Measurements from ENCODE around the gene HOXD13. TPM values are rescaled to one million over a fixed set of nuclear protein-coding genes. Genes with fewer than 3 reads are reported as not detected.

HOXD13 gene
- total RNA-seq, 1 donor from 2014 or later: not detected

GRCh38 chr2:176126929-176127773 is 34.6 kb downstream of the HOXD13 start:
- DNase-seq (ENCODE audit: low spot score): peak; percentile 24
- no peak overlapping the region for H3K4me3 Mint-ChIP-seq
- no peaks in the 10 kb centered on the region for H3K36me3 Mint-ChIP-seq (ENCODE audit: low read depth)
- intact Hi-C loops (cut with micrococcal nuclease): loop anchor here (1.0 to 5.0 kb wide), 6 partner anchors 328 to 1020 kb away; no protein-coding TSS in a partner anchor
- H3K9me3 Mint-ChIP-seq: no peaks in the 10 kb centered on the region
- H3K4me1 Mint-ChIP-seq (ENCODE audit: low read depth): peaks cover 31% of the 10 kb centered on the region
- H3K27me3 Mint-ChIP-seq (ENCODE audit: insufficient read depth): peaks cover 76% of the 10 kb centered on the region
- H3K27ac Mint-ChIP-seq: peak overlapping the region; percentile 23

GRCh38 chr2:176127774-176128072 is 35.2 kb downstream of the HOXD13 start:
- Mint-ChIP-seq H3K9me3 (no peaks in the 10 kb centered on the region), H3K4me1 (ENCODE audit: low read depth) (peaks cover 35% of the 10 kb centered on the region), H3K4me3 (no peak overlapping the region), H3K27me3 (ENCODE audit: insufficient read depth) (peaks cover 78% of the 10 kb centered on the region), H3K36me3 (ENCODE audit: low read depth) (no peaks in the 10 kb centered on the region), H3K27ac (peak overlapping the region; percentile 75)
- intact Hi-C loops (cut with micrococcal nuclease): loop anchor here (1.0 to 5.0 kb wide), 6 partner anchors 328 to 1020 kb away; no protein-coding TSS in a partner anchor
- DNase-seq (ENCODE audit: low spot score): no peak

- Mint-ChIP-seq H3K27me3 (ENCODE audit: insufficient read depth) (peaks cover 81% of the 10 kb centered on the region), H3K27ac (peak overlapping the region; percentile 75), H3K36me3 (ENCODE audit: low read depth) (no peaks in the 10 kb centered on the region), H3K4me3 (no peak overlapping the region), H3K4me1 (ENCODE audit: low read depth) (peaks cover 35% of the 10 kb centered on the region), H3K9me3 (no peaks in the 10 kb centered on the region)
- DNase-seq (ENCODE audit: low spot score): no peak
- intact Hi-C loops (cut with micrococcal nuclease): loop anchor here (5.0 kb wide), 1 partner anchor 424 kb away; no protein-coding TSS in a partner anchor
Measured at GRCh38 chr2:176128172-176128981, 35.9 kb downstream of the HOXD13 start.

- H3K36me3 Mint-ChIP-seq (ENCODE audit: low read depth): no peaks in the 10 kb centered on the region
- H3K4me1 Mint-ChIP-seq (ENCODE audit: low read depth): peaks cover 30% of the 10 kb centered on the region
- H3K9me3 Mint-ChIP-seq: no peaks in the 10 kb centered on the region
- H3K27ac Mint-ChIP-seq: peak within 1 kb of the TSS; percentile 75
- DNase-seq (ENCODE audit: low spot score): no peak
- intact Hi-C loops (cut with micrococcal nuclease): loop anchor here (5.0 kb wide), 1 partner anchor 423 kb away; no protein-coding TSS in a partner anchor
- no peak within 1 kb of the TSS for H3K4me3 Mint-ChIP-seq
- peaks cover 81% of the 10 kb centered on the region for H3K27me3 Mint-ChIP-seq (ENCODE audit: insufficient read depth)
Measured at GRCh38 chr2:176128982-176129796, 36.7 kb downstream of the HOXD13 start, which contains the start of gene HOXD8. HOXD8 (plus strand) TSS chr2:176129705; CDS start chr2:176130367, 662 bp downstream.

GRCh38 chr2:176129813-176130146 is 37.3 kb downstream of the HOXD13 start:
- Mint-ChIP-seq H3K36me3 (ENCODE audit: low read depth) (no peaks in the 10 kb centered on the region), H3K4me1 (ENCODE audit: low read depth) (peaks cover 30% of the 10 kb centered on the region), H3K27me3 (ENCODE audit: insufficient read depth) (peaks cover 81% of the 10 kb centered on the region), H3K4me3 (no peak overlapping the region), H3K27ac (no peak overlapping the region), H3K9me3 (no peaks in the 10 kb centered on the region)
- intact Hi-C loops (cut with micrococcal nuclease): loop anchor here (1.0 to 5.0 kb wide), 5 partner anchors 7 to 423 kb away; partner anchors contain the start of gene HOXD9
- no peak for DNase-seq (ENCODE audit: low spot score)

GRCh38 chr2:176130147-176130956 is 37.8 kb downstream of the HOXD13 start:
- no peak for DNase-seq (ENCODE audit: low spot score)
- H3K4me3 Mint-ChIP-seq: no peak overlapping the region
- peak overlapping the region; percentile 74 for H3K27ac Mint-ChIP-seq

GRCh38 chr2:176130957-176131847 is 38.7 kb downstream of the HOXD13 start:
- Mint-ChIP-seq H3K4me1 (ENCODE audit: low read depth) (peaks cover 30% of the 10 kb centered on the region), H3K36me3 (ENCODE audit: low read depth) (peaks cover 2% of the 10 kb centered on the region), H3K9me3 (no peaks in the 10 kb centered on the region), H3K27me3 (ENCODE audit: insufficient read depth) (peaks cover 81% of the 10 kb centered on the region), H3K27ac (peak overlapping the region; percentile 74), H3K4me3 (no peak overlapping the region)
- no peak for DNase-seq (ENCODE audit: low spot score)
- intact Hi-C loops (cut with micrococcal nuclease): loop anchor here (1.0 to 5.0 kb wide), 4 partner anchors 9 to 52 kb away; partner anchors contain the start of gene HOXD9

More at GRCh38 chr2:176130147-176130956, 37.8 kb downstream of the HOXD13 start:
- Mint-ChIP-seq H3K4me1 (ENCODE audit: low read depth) (peaks cover 30% of the 10 kb centered on the region), H3K27me3 (ENCODE audit: insufficient read depth) (peaks cover 81% of the 10 kb centered on the region), H3K9me3 (no peaks in the 10 kb centered on the region), H3K36me3 (ENCODE audit: low read depth) (no peaks in the 10 kb centered on the region)
- intact Hi-C loops (cut with micrococcal nuclease): loop anchor here (1.0 to 5.0 kb wide), 4 partner anchors 8 to 52 kb away; partner anchors contain the start of gene HOXD9

- DNase-seq (ENCODE audit: low spot score): no peak
- H3K9me3 Mint-ChIP-seq: no peaks in the 10 kb centered on the region
- peaks cover 29% of the 10 kb centered on the region for H3K4me1 Mint-ChIP-seq (ENCODE audit: low read depth)
- H3K4me3 Mint-ChIP-seq: no peak overlapping the region
- H3K27me3 Mint-ChIP-seq (ENCODE audit: insufficient read depth): peaks cover 79% of the 10 kb centered on the region
- intact Hi-C loops (cut with micrococcal nuclease): loop anchor here (2.0 to 5.0 kb wide), 5 partner anchors 15 to 53 kb away; partner anchors contain the start of gene HOXD3
- no peak overlapping the region for H3K27ac Mint-ChIP-seq
- peaks cover 2% of the 10 kb centered on the region for H3K36me3 Mint-ChIP-seq (ENCODE audit: low read depth)
Measured at GRCh38 chr2:176131848-176132158, 39.3 kb downstream of the HOXD13 start.

- peaks cover 27% of the 10 kb centered on the region for H3K4me1 Mint-ChIP-seq (ENCODE audit: low read depth)
- peak overlapping the region; percentile 74 for H3K4me3 Mint-ChIP-seq
- peaks cover 79% of the 10 kb centered on the region for H3K27me3 Mint-ChIP-seq (ENCODE audit: insufficient read depth)
- no peak for DNase-seq (ENCODE audit: low spot score)
- H3K9me3 Mint-ChIP-seq: no peaks in the 10 kb centered on the region
- peaks cover 2% of the 10 kb centered on the region for H3K36me3 Mint-ChIP-seq (ENCODE audit: low read depth)
- peak overlapping the region; percentile 68 for H3K27ac Mint-ChIP-seq
- intact Hi-C loops (cut with micrococcal nuclease): loop anchor here (2.0 to 5.0 kb wide), 3 partner anchors 14 to 40 kb away; partner anchors contain the start of gene HOXD3
Measured at GRCh38 chr2:176132205-176133171, 40.0 kb downstream of the HOXD13 start.

GRCh38 chr2:176133389-176133788 is 40.9 kb downstream of the HOXD13 start:
- no peak for DNase-seq (ENCODE audit: low spot score)
- H3K9me3 Mint-ChIP-seq: no peaks in the 10 kb centered on the region
- H3K36me3 Mint-ChIP-seq (ENCODE audit: low read depth): peaks cover 2% of the 10 kb centered on the region
- H3K27me3 Mint-ChIP-seq (ENCODE audit: insufficient read depth): peaks cover 79% of the 10 kb centered on the region
- intact Hi-C loops (cut with micrococcal nuclease): loop anchor here (2.0 to 5.0 kb wide), 3 partner anchors 13 to 39 kb away; partner anchors contain the start of gene HOXD3
- H3K4me1 Mint-ChIP-seq (ENCODE audit: low read depth): peaks cover 18% of the 10 kb centered on the region
- no peak overlapping the region for H3K27ac Mint-ChIP-seq
- no peak overlapping the region for H3K4me3 Mint-ChIP-seq
